ENCODE data around the gene MKS1. TPM values are rescaled to one million over a fixed set of nuclear protein-coding genes. Genes with fewer than 3 reads are reported as not detected.

The MKS1 gene
- total RNA-seq, 1 donor, result 1.2 TPM

DNA sequence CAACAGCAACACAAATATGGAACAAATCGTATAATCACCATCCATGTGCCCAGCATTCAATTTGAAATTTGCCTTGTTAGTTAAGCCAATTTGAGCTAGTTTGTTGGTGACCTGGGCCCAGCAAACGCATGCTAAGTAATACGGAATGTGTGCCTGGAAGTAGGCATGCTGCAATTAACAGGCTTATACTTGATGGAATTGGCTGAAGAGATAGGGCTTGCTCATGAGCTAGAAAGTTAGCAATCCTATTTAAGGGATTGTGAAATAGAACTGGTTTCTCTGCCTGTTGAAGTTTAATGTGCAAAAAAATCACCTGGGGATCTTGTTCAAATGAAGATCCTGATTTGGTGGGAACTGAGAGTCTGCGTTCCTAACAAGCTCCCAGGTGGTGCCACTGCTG lies 10.8 kb upstream of the MKS1 start:
- peaks cover 21% of the 10 kb centered on the region for H3K4me1 ChIP-seq (ENCODE audit: insufficient read depth, low read length)
- H3K4me3 ChIP-seq (ENCODE audit: low read length), result no peak overlapping the region
- H3K27me3 ChIP-seq (ENCODE audit: insufficient read depth, low read length), result peaks cover 10% of the 10 kb centered on the region
- no peaks in the 10 kb centered on the region for H3K9me3 ChIP-seq (ENCODE audit: low read depth, low read length)

DNA sequence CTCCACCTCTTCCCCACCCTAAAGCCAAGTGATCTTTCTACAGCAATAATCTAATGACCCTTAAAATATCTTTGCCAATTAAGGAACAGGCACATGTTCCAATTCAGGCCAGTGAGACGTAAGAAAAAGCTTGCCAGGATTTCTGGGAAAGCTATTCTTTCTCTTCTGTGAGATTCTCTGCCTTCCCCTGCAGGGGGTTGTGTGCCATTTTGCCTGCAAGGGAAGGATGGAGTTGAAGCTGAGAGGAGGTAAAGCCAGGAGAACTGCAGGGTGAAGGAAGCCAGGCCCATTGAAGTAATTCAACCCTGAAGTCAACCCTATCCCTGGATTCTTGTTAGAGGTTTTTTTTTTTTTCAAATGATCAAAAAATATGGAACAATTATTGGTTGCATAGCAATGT lies 10.3 kb upstream of the MKS1 start:
- Histone ChIP-seq H3K9me3 (ENCODE audit: low read depth, low read length) (no peaks in the 10 kb centered on the region), H3K4me3 (ENCODE audit: low read length) (no peak overlapping the region), H3K4me1 (ENCODE audit: insufficient read depth, low read length) (peaks cover 21% of the 10 kb centered on the region), H3K27me3 (ENCODE audit: insufficient read depth, low read length) (peaks cover 6% of the 10 kb centered on the region)

DNA sequence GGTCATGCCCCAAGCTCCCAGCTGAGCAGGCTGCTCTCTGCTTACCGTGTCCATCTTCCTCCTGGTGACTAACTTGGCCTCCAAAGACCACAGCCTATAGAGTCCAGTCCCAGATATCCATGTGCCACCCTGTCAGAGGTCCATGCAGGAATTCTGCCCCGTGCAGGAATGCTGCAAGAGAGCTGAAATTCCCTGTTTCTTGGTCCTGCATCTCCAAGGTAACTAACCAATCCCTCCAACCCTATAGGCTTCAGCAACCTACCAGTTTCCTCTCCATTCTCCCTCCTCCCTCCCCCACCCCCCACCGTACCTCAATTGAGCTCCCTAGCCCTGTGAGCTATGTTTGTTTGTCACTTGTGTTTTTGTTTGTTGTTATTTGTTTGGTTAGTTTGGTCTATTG lies 9.6 kb upstream of the MKS1 start:
- no peaks in the 10 kb centered on the region for H3K9me3 ChIP-seq (ENCODE audit: low read depth, low read length)
- H3K27me3 ChIP-seq (ENCODE audit: insufficient read depth, low read length), result peaks cover 4% of the 10 kb centered on the region
- peaks cover 19% of the 10 kb centered on the region for H3K4me1 ChIP-seq (ENCODE audit: insufficient read depth, low read length)
- H3K4me3 ChIP-seq (ENCODE audit: low read length), result no peak overlapping the region

DNA sequence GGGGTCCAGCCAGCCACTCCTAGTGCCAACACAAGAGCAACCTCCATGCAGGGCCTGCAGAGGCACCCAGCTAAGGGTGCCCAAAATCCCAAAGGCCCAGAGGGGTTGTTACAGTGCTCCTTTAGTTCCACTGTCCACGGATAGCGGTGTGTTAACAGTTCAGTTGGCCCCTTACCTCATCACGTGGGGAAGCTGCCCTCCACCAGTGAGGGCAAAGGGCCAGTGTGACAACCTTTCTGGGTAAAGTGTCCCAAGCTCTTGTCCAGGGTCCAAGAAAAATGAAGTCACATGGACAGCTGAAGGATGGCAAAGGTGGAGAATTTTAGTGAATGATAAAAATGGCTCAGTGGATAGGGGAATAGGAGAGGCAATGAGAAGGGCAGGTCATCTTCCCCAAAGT lies 8.7 kb upstream of the MKS1 start:
- peaks cover 12% of the 10 kb centered on the region for H3K4me1 ChIP-seq (ENCODE audit: insufficient read depth, low read length)
- peaks cover 4% of the 10 kb centered on the region for H3K27me3 ChIP-seq (ENCODE audit: insufficient read depth, low read length)
- H3K4me3 ChIP-seq (ENCODE audit: low read length), result no peak overlapping the region
- no peaks in the 10 kb centered on the region for H3K9me3 ChIP-seq (ENCODE audit: low read depth, low read length)

DNA sequence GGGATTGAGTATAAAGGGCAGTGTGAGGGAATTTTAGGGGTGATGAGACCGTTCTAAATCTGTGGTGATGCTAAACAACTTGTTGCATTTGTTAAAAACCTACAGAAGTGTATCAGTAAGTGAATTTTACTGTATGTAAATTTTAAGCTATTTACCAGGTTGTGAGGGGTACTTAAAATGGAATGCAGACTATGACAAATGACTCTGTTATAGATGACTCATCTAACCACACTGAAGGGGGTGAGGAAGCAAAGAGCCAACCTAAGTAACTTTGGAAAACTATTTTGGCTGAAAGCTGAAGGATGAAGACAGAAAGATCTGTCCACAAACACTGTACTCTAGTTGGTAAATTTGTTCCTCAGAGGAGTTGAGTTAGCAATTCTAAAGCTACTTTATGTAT lies 5.3 kb upstream of the MKS1 start:
- Histone ChIP-seq H3K9me3 (ENCODE audit: low read depth, low read length) (no peaks in the 10 kb centered on the region), H3K4me3 (ENCODE audit: low read length) (no peak overlapping the region), H3K27me3 (ENCODE audit: insufficient read depth, low read length) (peaks cover 2% of the 10 kb centered on the region), H3K4me1 (ENCODE audit: insufficient read depth, low read length) (peaks cover 10% of the 10 kb centered on the region)

DNA sequence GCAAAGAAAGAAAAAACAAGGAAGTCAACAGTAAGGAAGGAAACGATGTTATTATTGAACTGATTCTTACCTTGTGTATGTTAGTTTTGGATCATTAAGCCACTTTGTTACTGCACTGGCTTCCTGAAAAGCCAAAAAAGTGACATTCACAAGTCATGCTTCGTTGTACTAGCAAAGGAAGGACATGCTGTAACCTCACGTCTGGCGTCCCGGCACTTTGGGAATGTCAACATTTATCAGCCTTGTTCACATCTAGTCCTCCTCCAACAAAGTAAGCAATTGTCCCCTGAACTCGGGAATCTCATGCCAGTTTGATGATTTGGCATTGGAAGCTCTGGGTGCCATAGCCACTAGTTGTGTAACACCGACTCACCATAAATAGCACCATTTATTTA lies 731 bp upstream of the MKS1 start:
- Histone ChIP-seq H3K9me3 (ENCODE audit: low read depth, low read length) (no peaks in the 10 kb centered on the region), H3K4me1 (ENCODE audit: insufficient read depth, low read length) (peaks cover 17% of the 10 kb centered on the region), H3K27me3 (ENCODE audit: insufficient read depth, low read length) (no peaks in the 10 kb centered on the region), H3K4me3 (ENCODE audit: low read length) (peak overlapping the region; percentile 75)

DNA sequence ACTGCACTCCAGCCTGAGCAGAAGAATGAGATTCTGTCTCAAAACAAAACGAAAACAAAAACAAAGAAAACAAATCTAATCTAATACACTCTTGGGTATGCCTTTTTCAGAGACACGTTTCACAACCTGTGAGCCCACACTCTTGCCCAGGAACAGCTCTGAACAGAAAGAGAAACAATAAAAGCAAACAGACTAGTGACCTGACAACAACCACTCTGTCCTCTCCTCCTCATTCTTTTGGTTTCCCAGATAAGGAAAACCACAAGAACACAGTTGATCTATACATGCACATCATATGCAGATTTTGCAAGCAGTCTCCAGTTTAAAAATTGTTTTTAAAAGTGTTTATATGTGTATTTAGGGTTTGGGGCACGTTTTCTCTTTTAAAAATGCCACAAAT lies 1.3 kb downstream of the MKS1 start:
- no peaks in the 10 kb centered on the region for H3K27me3 ChIP-seq (ENCODE audit: insufficient read depth, low read length)
- no peaks in the 10 kb centered on the region for H3K9me3 ChIP-seq (ENCODE audit: low read depth, low read length)
- no peak overlapping the region for H3K4me3 ChIP-seq (ENCODE audit: low read length)
- peaks cover 17% of the 10 kb centered on the region for H3K4me1 ChIP-seq (ENCODE audit: insufficient read depth, low read length)

DNA sequence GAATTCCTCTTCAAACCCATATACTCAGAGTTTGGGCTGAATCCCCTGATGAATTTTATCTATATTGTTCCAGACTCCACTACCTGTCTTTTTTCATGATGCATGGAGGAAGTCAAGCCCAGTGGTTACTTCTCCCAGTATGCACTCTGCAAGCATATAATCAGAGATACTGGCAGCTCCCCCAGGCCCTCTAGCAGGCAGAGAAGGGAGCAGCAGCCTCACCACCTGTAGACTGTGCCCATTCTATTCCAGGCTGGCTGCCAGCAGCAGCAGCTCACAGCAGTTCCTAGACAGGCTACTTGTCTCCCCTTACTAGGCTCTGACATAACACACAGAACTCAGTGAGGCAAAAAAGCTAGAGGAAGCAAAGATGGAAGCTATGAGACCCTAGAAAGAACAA lies 3.4 kb downstream of the MKS1 start:
- H3K9me3 ChIP-seq (ENCODE audit: low read depth, low read length), result no peaks in the 10 kb centered on the region
- peaks cover 17% of the 10 kb centered on the region for H3K4me1 ChIP-seq (ENCODE audit: insufficient read depth, low read length)
- H3K4me3 ChIP-seq (ENCODE audit: low read length), result no peak overlapping the region
- H3K27me3 ChIP-seq (ENCODE audit: insufficient read depth, low read length), result no peaks in the 10 kb centered on the region

DNA sequence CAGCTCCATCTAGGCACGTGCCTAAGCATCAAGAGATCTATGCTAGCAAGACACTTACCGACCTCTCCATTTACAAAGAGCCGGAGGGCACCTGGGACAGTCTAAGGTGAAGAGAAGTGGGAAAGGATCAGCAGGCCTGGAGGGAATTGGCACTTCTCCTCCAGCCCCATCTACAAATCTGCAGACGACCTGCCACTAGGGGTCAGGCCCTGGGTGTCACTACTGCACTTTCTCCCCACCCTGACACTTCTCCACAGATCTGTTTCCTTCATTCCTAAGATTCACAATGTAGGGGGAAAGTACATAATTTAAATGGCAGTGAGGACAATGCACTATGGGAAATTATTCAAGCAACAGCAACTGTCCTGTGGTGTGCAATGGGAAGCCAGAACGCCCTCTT lies 8.1 kb downstream of the MKS1 start:
- H3K9me3 ChIP-seq (ENCODE audit: low read depth, low read length), result no peaks in the 10 kb centered on the region
- H3K4me1 ChIP-seq (ENCODE audit: insufficient read depth, low read length), result no peaks in the 10 kb centered on the region
- no peak overlapping the region for H3K4me3 ChIP-seq (ENCODE audit: low read length)
- no peaks in the 10 kb centered on the region for H3K27me3 ChIP-seq (ENCODE audit: insufficient read depth, low read length)

DNA sequence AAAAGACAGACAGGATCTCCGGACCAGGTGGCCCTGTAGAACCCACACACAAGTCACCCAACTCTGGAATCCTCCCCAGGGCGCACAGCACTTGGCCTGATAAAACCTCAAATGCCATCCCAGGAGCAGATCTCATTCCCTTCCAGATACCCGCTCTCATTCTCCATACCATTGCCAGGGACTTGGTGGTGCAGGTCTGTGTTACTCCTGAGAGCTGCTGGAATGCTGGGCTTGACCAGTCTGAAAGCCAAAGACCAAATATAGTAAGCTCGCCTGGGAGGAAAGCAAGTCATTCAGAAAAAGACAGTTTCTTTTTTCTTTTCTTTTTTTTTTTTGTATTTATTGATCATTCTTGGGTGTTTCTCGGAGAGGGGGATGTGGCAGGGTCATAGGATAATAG lies 10.7 kb downstream of the MKS1 start:
- Histone ChIP-seq H3K4me1 (ENCODE audit: insufficient read depth, low read length) (no peaks in the 10 kb centered on the region), H3K4me3 (ENCODE audit: low read length) (no peak overlapping the region), H3K9me3 (ENCODE audit: low read depth, low read length) (no peaks in the 10 kb centered on the region), H3K27me3 (ENCODE audit: insufficient read depth, low read length) (no peaks in the 10 kb centered on the region)

DNA sequence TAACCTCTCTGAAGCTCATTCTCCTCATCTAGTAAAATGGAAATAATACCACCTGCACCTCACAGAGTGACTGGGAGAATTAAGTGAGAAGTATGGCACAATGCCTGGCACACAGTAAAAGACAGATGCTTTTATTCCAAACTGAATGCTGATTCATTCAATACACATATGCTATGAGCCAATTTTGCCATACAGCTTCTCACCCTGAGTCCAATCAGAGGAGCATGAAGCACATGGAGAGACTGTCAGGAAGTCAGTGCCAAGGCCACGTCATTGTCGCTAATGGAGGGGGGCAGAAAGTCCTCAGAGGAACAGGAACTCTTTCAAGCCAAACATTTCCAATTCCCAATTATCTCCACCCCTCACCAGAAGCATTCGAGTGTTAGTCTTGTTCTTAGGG lies 11.6 kb downstream of the MKS1 start:
- no peaks in the 10 kb centered on the region for H3K4me1 ChIP-seq (ENCODE audit: insufficient read depth, low read length)
- no peak overlapping the region for H3K4me3 ChIP-seq (ENCODE audit: low read length)
- H3K27me3 ChIP-seq (ENCODE audit: insufficient read depth, low read length), result no peaks in the 10 kb centered on the region
- no peaks in the 10 kb centered on the region for H3K9me3 ChIP-seq (ENCODE audit: low read depth, low read length)

DNA sequence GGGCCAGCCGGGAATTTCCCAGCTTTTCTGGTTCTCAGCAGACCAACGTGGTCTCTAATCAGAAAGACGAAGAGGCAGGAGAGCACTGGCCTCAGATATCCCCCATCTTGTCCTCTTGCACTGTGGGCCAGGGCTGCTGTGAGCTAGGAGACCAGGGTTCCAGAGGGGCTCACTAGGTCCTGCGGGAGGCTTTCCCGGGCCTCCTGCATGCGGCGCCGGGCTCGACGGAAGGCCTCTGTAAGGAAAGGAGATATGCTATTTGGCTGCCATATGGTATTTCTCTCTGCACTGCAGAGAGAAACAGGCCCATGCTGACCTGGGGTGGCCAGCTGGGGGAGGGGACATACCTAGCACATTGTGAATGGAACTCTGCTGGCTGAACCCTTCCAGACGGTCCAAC lies 13.1 kb downstream of the MKS1 start:
- H3K27me3 ChIP-seq (ENCODE audit: insufficient read depth, low read length), result no peaks in the 10 kb centered on the region
- no peaks in the 10 kb centered on the region for H3K9me3 ChIP-seq (ENCODE audit: low read depth, low read length)
- H3K4me1 ChIP-seq (ENCODE audit: insufficient read depth, low read length), result no peaks in the 10 kb centered on the region
- H3K4me3 ChIP-seq (ENCODE audit: low read length), result no peak overlapping the region

DNA sequence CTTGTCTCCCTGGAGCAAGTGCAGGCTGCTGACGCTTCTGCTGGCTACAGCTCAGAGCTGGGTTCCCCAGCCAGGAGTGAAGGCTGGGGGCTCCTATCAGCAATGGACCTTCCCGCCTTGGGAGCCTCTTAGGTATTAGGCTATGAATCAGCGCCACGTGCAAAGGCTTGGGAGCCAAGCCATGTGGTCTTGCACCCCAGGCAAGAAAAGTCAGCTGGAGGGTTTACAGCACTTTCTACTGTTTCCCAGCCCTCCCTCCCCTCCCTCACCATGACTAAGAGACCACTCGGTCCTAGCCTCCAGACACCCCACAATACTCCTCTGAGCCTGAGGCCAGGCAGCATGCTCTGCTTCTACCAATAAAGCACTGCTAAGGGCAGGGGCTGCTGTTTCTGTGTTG lies 14.3 kb downstream of the MKS1 start:
- Histone ChIP-seq H3K9me3 (ENCODE audit: low read depth, low read length) (no peaks in the 10 kb centered on the region), H3K4me1 (ENCODE audit: insufficient read depth, low read length) (no peaks in the 10 kb centered on the region), H3K27me3 (ENCODE audit: insufficient read depth, low read length) (no peaks in the 10 kb centered on the region), H3K4me3 (ENCODE audit: low read length) (no peak overlapping the region)

DNA sequence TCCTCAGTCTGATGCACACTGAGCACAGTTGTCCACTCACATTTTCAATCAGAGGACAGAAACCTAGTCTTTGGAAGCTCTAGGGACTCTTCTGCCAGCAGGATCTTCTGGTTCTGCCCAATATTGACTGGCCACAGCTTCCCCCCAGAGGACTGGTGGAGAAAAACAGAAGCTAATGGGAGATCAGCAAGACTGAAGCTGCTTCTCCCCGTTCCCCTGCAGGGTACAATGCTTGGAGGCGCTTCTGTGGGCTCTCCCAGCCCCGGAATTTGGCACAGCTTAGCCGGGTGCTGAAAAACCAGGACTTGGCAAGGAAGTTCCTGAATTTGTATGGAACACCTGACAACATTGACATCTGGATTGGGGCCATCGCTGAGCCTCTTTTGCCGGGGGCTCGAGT lies 16.2 kb downstream of the MKS1 start:
- no peaks in the 10 kb centered on the region for H3K9me3 ChIP-seq (ENCODE audit: low read depth, low read length)
- H3K4me1 ChIP-seq (ENCODE audit: insufficient read depth, low read length), result no peaks in the 10 kb centered on the region
- no peaks in the 10 kb centered on the region for H3K27me3 ChIP-seq (ENCODE audit: insufficient read depth, low read length)
- no peak overlapping the region for H3K4me3 ChIP-seq (ENCODE audit: low read length)

DNA sequence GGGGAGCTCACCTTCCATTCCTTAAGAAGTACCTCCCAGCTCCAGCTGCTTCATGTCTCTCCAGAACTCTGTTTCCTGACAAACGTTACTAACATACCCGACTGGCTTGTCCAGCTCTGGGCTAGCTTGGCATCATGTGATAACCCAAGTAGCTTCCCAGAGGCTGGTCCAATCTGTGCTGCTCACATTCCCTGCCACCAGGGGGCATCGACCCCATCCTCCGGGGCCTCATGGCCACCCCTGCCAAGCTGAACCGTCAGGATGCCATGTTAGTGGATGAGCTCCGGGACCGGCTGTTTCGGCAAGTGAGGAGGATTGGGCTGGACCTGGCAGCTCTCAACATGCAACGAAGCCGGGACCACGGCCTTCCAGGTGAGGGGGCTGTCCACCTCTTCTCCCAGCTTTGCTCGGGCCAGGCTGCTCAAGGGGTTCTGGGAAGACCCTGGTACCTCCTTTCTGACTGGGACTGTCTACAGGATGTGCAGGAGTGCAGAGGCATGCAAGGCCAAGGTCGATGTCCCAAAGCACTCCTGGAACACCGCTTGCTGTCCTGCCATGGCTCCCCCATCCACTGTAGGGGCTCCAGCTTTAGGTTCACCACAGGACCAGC lies 18.9 kb downstream of the MKS1 start:
- Histone ChIP-seq H3K9me3 (ENCODE audit: low read depth, low read length) (no peaks in the 10 kb centered on the region), H3K4me1 (ENCODE audit: insufficient read depth, low read length) (no peaks in the 10 kb centered on the region), H3K4me3 (ENCODE audit: low read length) (no peak overlapping the region), H3K27me3 (ENCODE audit: insufficient read depth, low read length) (no peaks in the 10 kb centered on the region)

DNA sequence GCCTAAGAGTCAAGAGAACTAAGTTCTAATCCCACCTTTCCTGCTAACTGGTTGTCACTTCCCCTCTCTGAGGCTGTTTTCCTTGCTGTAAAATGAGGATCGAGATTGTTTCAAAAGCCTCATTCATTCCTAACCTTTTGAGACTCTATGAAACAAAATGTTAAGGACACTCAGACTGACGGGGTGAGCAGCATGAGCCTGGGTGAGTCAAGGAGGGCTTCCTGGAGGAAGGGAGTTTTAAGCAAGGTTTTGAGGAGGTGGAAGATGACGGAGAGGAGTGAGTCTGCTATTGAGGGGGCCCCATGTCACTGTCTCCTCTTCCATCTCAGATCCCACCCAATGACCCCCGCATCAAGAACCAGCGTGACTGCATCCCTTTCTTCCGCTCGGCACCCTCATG lies 22.4 kb downstream of the MKS1 start:
- no peak overlapping the region for H3K4me3 ChIP-seq (ENCODE audit: low read length)

More for the DNA sequence above, 22.4 kb downstream of the MKS1 start:
- no peaks in the 10 kb centered on the region for H3K4me1 ChIP-seq (ENCODE audit: insufficient read depth, low read length)
- no peaks in the 10 kb centered on the region for H3K27me3 ChIP-seq (ENCODE audit: insufficient read depth, low read length)
- no peaks in the 10 kb centered on the region for H3K9me3 ChIP-seq (ENCODE audit: low read depth, low read length)

Data from mononuclear cell (primary cell).